ENCODE results near the gene ACBD7.

Gene ACBD7

GRCh38 chr10:15096661-15097010, 8.1 kb upstream of the ACBD7 start:
- TF ChIP-seq TEAD4 (IDR thresholded peaks at IDR 0.05), result no peak
- no peak for TF ChIP-seq NFIC (IDR thresholded peaks at IDR 0.05)
- TF ChIP-seq TAF1 (IDR thresholded peaks at IDR 0.05; ENCODE audit: low read depth), result no peak
- TF ChIP-seq, protein P1, sequence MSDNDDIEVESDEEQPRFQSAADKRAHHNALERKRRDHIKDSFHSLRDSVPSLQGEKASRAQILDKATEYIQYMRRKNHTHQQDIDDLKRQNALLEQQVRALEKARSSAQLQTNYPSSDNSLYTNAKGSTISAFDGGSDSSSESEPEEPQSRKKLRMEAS (IDR thresholded peaks at IDR 0.05), result no peak
- no peak for TF ChIP-seq TCF12 (IDR thresholded peaks at IDR 0.05; ENCODE audit: low read depth)
- TF ChIP-seq EP300 (IDR thresholded peaks at IDR 0.05; ENCODE audit: borderline replicate concordance), result no peak
- no peak for TF ChIP-seq ZBTB7A (IDR thresholded peaks at IDR 0.05; ENCODE audit: low read depth)
- TF ChIP-seq CREB1 (IDR thresholded peaks at IDR 0.05; ENCODE audit: low read depth), result no peak
- no peak for TF ChIP-seq CEBPB (IDR thresholded peaks at IDR 0.05)
- no peak for TF ChIP-seq USF1 (IDR thresholded peaks at IDR 0.05)
- TF ChIP-seq REST (IDR thresholded peaks at IDR 0.05; ENCODE audit: low read depth), result no peak

- no peak for TF ChIP-seq NFIC (IDR thresholded peaks at IDR 0.05)
- TF ChIP-seq REST (IDR thresholded peaks at IDR 0.05; ENCODE audit: low read depth), result no peak
- TF ChIP-seq TAF1 (IDR thresholded peaks at IDR 0.05; ENCODE audit: low read depth), result no peak
- TF ChIP-seq FOXM1 (IDR thresholded peaks at IDR 0.05; ENCODE audit: borderline replicate concordance, low read depth), result no peak
- no peak for TF ChIP-seq CEBPB (IDR thresholded peaks at IDR 0.05)
- no peak for TF ChIP-seq USF1 (IDR thresholded peaks at IDR 0.05)
- TF ChIP-seq ZBTB7A (IDR thresholded peaks at IDR 0.05; ENCODE audit: low read depth), result no peak
- TF ChIP-seq, protein P1 (IDR thresholded peaks at IDR 0.05), result no peak
These were observed 4.4 kb upstream of the ACBD7 start for GRCh38 chr10:15092855-15093408.

GRCh38 chr10:15091418-15091817, 2.8 kb upstream of the ACBD7 start:
- TF ChIP-seq USF1 (IDR thresholded peaks at IDR 0.05), result no peak
- no peak for TF ChIP-seq FOXM1 (IDR thresholded peaks at IDR 0.05; ENCODE audit: borderline replicate concordance, low read depth)
- TF ChIP-seq ZBTB7A (IDR thresholded peaks at IDR 0.05; ENCODE audit: low read depth), result no peak
- no peak for TF ChIP-seq YY1 (IDR thresholded peaks at IDR 0.05; ENCODE audit: low read depth)
- TF ChIP-seq TAF1 (IDR thresholded peaks at IDR 0.05; ENCODE audit: low read depth), result no peak
- no peak for TF ChIP-seq CEBPB (IDR thresholded peaks at IDR 0.05)
- no peak for TF ChIP-seq NFIC (IDR thresholded peaks at IDR 0.05)
- TF ChIP-seq CREB1 (IDR thresholded peaks at IDR 0.05; ENCODE audit: low read depth), result no peak

DNA sequence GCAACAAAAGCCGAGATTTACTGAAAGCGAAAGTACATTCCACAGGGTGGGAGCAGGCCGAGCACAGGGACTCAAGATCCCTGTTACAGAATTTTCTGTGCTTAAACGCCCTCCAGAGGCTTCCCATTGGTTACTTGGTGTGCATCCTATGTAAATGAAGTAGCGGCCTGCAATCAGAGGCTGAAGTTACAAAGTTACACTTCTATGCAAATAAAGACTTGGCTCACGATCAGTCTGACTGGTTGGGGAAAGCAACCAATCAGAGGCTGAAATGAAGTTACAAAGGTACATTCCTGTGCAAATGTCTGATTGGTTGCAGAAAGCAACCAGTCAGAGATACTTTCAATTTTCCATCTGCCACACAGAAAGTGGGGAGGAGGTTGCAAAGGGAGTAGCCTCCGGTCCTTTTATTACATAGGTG, 4.1 kb downstream of the ACBD7 start:
- TF ChIP-seq TAF1 (IDR thresholded peaks at IDR 0.05; ENCODE audit: low read depth) (no peak), TEAD4 (IDR thresholded peaks at IDR 0.05) (peak; percentile 30; the same call in 1 of the 2 replicates)

DNA sequence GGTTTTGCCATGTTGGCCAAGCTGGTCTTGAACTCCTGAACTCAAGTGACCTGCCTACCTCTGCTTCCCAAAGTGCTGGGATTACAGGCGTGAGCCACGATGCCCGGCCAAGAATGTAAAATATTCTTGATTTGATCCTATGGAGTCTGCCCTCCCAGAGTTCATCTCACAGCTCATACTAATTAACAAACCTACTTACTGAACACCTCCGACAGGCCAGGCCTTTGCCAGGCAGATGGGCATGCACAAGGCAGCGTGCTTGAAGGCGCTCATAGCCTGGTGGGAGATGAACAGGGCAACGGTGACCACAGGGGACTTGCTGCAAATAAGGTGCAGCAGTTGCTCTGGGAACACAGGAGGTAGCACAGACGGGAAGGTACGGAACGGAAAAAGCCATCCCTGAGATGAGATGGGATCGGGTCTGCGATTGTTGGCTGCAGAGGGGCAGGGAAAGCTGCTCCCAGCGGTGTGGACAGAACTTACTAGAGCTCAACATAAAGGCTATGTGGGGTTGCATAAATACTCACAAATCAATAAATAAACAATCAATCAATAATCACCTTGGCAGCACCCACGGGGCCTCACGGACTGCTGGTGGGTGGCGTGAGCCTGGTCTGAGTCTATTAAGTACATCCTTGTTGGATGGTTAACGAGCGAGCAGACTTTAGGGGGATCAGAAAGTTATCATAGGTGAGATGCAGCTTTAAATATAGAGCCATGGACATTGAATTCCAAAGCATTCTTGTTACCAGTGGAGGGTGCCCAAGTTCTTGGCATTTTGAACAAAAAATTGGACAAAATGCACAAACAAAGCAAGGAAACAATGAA, 4.7 kb downstream of the ACBD7 start:
- TF ChIP-seq YY1 (IDR thresholded peaks at IDR 0.05; ENCODE audit: low read depth), result no peak
- no peak for TF ChIP-seq REST (IDR thresholded peaks at IDR 0.05; ENCODE audit: low read depth)
- TF ChIP-seq NFIC (IDR thresholded peaks at IDR 0.05), result no peak
- TF ChIP-seq USF1 (IDR thresholded peaks at IDR 0.05), result no peak
- TF ChIP-seq RAD21 (IDR thresholded peaks at IDR 0.05; ENCODE audit: low read depth), result no peak
- TF ChIP-seq, protein P1 (IDR thresholded peaks at IDR 0.05), result no peak
- no peak for TF ChIP-seq EGR1 (IDR thresholded peaks at IDR 0.05)
- TF ChIP-seq FOXM1 (IDR thresholded peaks at IDR 0.05; ENCODE audit: borderline replicate concordance, low read depth), result no peak
- no peak for TF ChIP-seq ZBTB7A (IDR thresholded peaks at IDR 0.05; ENCODE audit: low read depth)
- TF ChIP-seq TAF1 (IDR thresholded peaks at IDR 0.05; ENCODE audit: low read depth), result no peak
